ENCODE measurements around the gene C11orf91.
A peak's percentile ranks its signal among the peaks of the same experiment; 100 is the strongest.
"Not testable (repeated sequence)": the region's sequence is repeated elsewhere in the genome, so short reads cannot be mapped to it uniquely, and the experiment has no call there.

Gene C11orf91

GRCh38 chr11:33709466-33709865, 8.8 kb upstream of the C11orf91 start:
- no peaks in the 10 kb centered on the region for H3K36me3 ChIP-seq (ENCODE audit: insufficient read depth, low read length)
- H3K9ac ChIP-seq (ENCODE audit: low read depth, low read length) = no peak overlapping the region
- H3K4me1 ChIP-seq (ENCODE audit: insufficient read depth, low read length) = no peaks in the 10 kb centered on the region
- no peaks in the 10 kb centered on the region for H3K9me3 ChIP-seq (ENCODE audit: control insufficient read depth, insufficient read depth, low read length)

- Histone ChIP-seq H3K9ac (ENCODE audit: low read depth, low read length) (no peak overlapping the region), H3K4me1 (ENCODE audit: insufficient read depth, low read length) (no peaks in the 10 kb centered on the region), H3K9me3 (ENCODE audit: control insufficient read depth, insufficient read depth, low read length) (no peaks in the 10 kb centered on the region), H3K36me3 (ENCODE audit: insufficient read depth, low read length) (no peaks in the 10 kb centered on the region)
Measured at GRCh38 chr11:33708985-33709384, 8.4 kb upstream of the C11orf91 start.

GRCh38 chr11:33707831-33708230, 7.2 kb upstream of the C11orf91 start:
- not testable (repeated sequence) for H3K9me3 ChIP-seq (ENCODE audit: control insufficient read depth, insufficient read depth, low read length); H3K36me3 ChIP-seq (ENCODE audit: insufficient read depth, low read length); H3K4me1 ChIP-seq (ENCODE audit: insufficient read depth, low read length); H3K9ac ChIP-seq (ENCODE audit: low read depth, low read length)

- Histone ChIP-seq H3K9ac (ENCODE audit: low read depth, low read length) (no peak overlapping the region), H3K36me3 (ENCODE audit: insufficient read depth, low read length) (no peaks in the 10 kb centered on the region), H3K9me3 (ENCODE audit: control insufficient read depth, insufficient read depth, low read length) (no peaks in the 10 kb centered on the region), H3K4me1 (ENCODE audit: insufficient read depth, low read length) (no peaks in the 10 kb centered on the region)
Measured at GRCh38 chr11:33706966-33707365, 6.3 kb upstream of the C11orf91 start.

GRCh38 chr11:33706546-33706945, 5.9 kb upstream of the C11orf91 start:
- Histone ChIP-seq H3K4me1 (ENCODE audit: insufficient read depth, low read length) (peaks cover 2% of the 10 kb centered on the region; the same call in 1 of the 2 replicates), H3K9me3 (ENCODE audit: control insufficient read depth, insufficient read depth, low read length) (no peaks in the 10 kb centered on the region), H3K36me3 (ENCODE audit: insufficient read depth, low read length) (no peaks in the 10 kb centered on the region), H3K9ac (ENCODE audit: low read depth, low read length) (no peak overlapping the region)

GRCh38 chr11:33704240-33705002, 3.8 kb upstream of the C11orf91 start:
- Histone ChIP-seq H3K36me3 (ENCODE audit: insufficient read depth, low read length) (no peaks in the 10 kb centered on the region), H3K4me1 (ENCODE audit: insufficient read depth, low read length) (peaks cover 12% of the 10 kb centered on the region; the same call in 1 of the 2 replicates), H3K9me3 (ENCODE audit: control insufficient read depth, insufficient read depth, low read length) (no peaks in the 10 kb centered on the region), H3K9ac (ENCODE audit: low read depth, low read length) (no peak overlapping the region)

- Histone ChIP-seq H3K36me3 (ENCODE audit: insufficient read depth, low read length) (no peaks in the 10 kb centered on the region), H3K9ac (ENCODE audit: low read depth, low read length) (no peak overlapping the region), H3K4me1 (ENCODE audit: insufficient read depth, low read length) (peaks cover 13% of the 10 kb centered on the region; the same call in 1 of the 2 replicates), H3K9me3 (ENCODE audit: control insufficient read depth, insufficient read depth, low read length) (no peaks in the 10 kb centered on the region)
Measured at GRCh38 chr11:33703788-33704187, 3.2 kb upstream of the C11orf91 start.

GRCh38 chr11:33703234-33703633, 2.6 kb upstream of the C11orf91 start:
- H3K9ac ChIP-seq (ENCODE audit: low read depth, low read length) = no peak overlapping the region
- H3K4me1 ChIP-seq (ENCODE audit: insufficient read depth, low read length) = peaks cover 13% of the 10 kb centered on the region; the same call in 1 of the 2 replicates
- no peaks in the 10 kb centered on the region for H3K9me3 ChIP-seq (ENCODE audit: control insufficient read depth, insufficient read depth, low read length)
- H3K36me3 ChIP-seq (ENCODE audit: insufficient read depth, low read length) = no peaks in the 10 kb centered on the region

- Histone ChIP-seq H3K4me1 (ENCODE audit: insufficient read depth, low read length) (peaks cover 13% of the 10 kb centered on the region; the same call in 1 of the 2 replicates), H3K36me3 (ENCODE audit: insufficient read depth, low read length) (no peaks in the 10 kb centered on the region), H3K9me3 (ENCODE audit: control insufficient read depth, insufficient read depth, low read length) (no peaks in the 10 kb centered on the region), H3K9ac (ENCODE audit: low read depth, low read length) (peak overlapping the region; percentile 53)
Measured at GRCh38 chr11:33701302-33702230, 940 bp upstream of the C11orf91 start.

GRCh38 chr11:33700063-33700501, 544 bp downstream of the C11orf91 start:
- H3K4me1 ChIP-seq (ENCODE audit: insufficient read depth, low read length) = peaks cover 17% of the 10 kb centered on the region
- no peaks in the 10 kb centered on the region for H3K36me3 ChIP-seq (ENCODE audit: insufficient read depth, low read length)
- peak overlapping the region; percentile 44 for H3K9ac ChIP-seq (ENCODE audit: low read depth, low read length)
- H3K9me3 ChIP-seq (ENCODE audit: control insufficient read depth, insufficient read depth, low read length) = no peaks in the 10 kb centered on the region

GRCh38 chr11:33699515-33700062, 1.0 kb downstream of the C11orf91 start:
- H3K9ac ChIP-seq (ENCODE audit: low read depth, low read length) = peak overlapping the region; percentile 44
- H3K36me3 ChIP-seq (ENCODE audit: insufficient read depth, low read length) = no peaks in the 10 kb centered on the region
- H3K4me1 ChIP-seq (ENCODE audit: insufficient read depth, low read length) = peaks cover 17% of the 10 kb centered on the region
- H3K9me3 ChIP-seq (ENCODE audit: control insufficient read depth, insufficient read depth, low read length) = no peaks in the 10 kb centered on the region

GRCh38 chr11:33698921-33699320, 1.7 kb downstream of the C11orf91 start:
- no peaks in the 10 kb centered on the region for H3K36me3 ChIP-seq (ENCODE audit: insufficient read depth, low read length)
- H3K9me3 ChIP-seq (ENCODE audit: control insufficient read depth, insufficient read depth, low read length) = no peaks in the 10 kb centered on the region
- H3K9ac ChIP-seq (ENCODE audit: low read depth, low read length) = no peak overlapping the region
- peaks cover 17% of the 10 kb centered on the region for H3K4me1 ChIP-seq (ENCODE audit: insufficient read depth, low read length)

GRCh38 chr11:33697997-33698396, 2.6 kb downstream of the C11orf91 start:
- Histone ChIP-seq H3K9me3 (ENCODE audit: control insufficient read depth, insufficient read depth, low read length) (no peaks in the 10 kb centered on the region), H3K9ac (ENCODE audit: low read depth, low read length) (no peak overlapping the region), H3K4me1 (ENCODE audit: insufficient read depth, low read length) (peaks cover 17% of the 10 kb centered on the region), H3K36me3 (ENCODE audit: insufficient read depth, low read length) (no peaks in the 10 kb centered on the region)

GRCh38 chr11:33696931-33697638, 3.5 kb downstream of the C11orf91 start:
- H3K36me3 ChIP-seq (ENCODE audit: insufficient read depth, low read length) = no peaks in the 10 kb centered on the region
- peaks cover 21% of the 10 kb centered on the region for H3K4me1 ChIP-seq (ENCODE audit: insufficient read depth, low read length)
- H3K9me3 ChIP-seq (ENCODE audit: control insufficient read depth, insufficient read depth, low read length) = no peaks in the 10 kb centered on the region
- H3K9ac ChIP-seq (ENCODE audit: low read depth, low read length) = no peak overlapping the region

Measured in ES-I3 (cell line).